SK-N-MC (cell line): ENCODE measurements around the gene COL4A1.

Source experiments
- EZH2 ChIP-seq: fragments of 200-600 bp; sonication (generic); IDR thresholded peaks from one replicate; pipeline ENCODE4 v1.6.1; 2017; ENCODE audit warnings: antibody characterized with exemption
- POLR2AphosphoS5 ChIP-seq: IDR thresholded peaks from 2 replicates; pipeline ENCODE4 v1.6.1; 2012; ENCODE audit warnings: mild to moderate bottlenecking, low read depth, low read length, borderline replicate concordance

DNA sequence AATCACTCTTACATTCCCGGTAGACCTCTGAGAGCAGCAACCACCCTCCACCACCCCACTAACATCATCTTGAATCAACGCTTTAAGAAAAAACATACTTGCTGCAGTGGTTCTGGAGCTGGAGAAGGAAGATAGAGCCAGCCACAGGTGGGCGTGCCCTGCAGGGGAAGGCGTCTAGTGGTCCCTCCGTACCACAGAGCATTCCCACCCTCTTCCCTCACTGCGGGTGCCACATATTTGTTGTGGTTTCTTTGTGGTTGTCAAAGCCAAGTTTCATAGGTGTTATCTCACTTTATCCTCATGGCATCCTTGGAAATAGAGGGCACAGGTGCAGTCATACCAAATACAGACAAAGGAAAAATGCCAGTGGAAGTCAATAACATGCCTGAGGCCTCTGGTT, 22.3 kb upstream of the COL4A1 start:
- no peak for TF ChIP-seq POLR2AphosphoS5
- TF ChIP-seq EZH2, result no peak
